Activated T-cell treated with anti-CD3 and anti-CD28 coated beads for 1 hour (primary cell): ENCODE data around the gene RBMS3.
"Not testable (repeated sequence)": the region's sequence is repeated elsewhere in the genome, so short reads cannot be mapped to it uniquely, and the experiment has no call there.

ENCODE experiments used
- DNase-seq: peaks from one replicate; pipeline ENCODE4 v3.0.0-alpha.2; 2020; ENCODE audit warnings: low read depth

RBMS3 gene

GRCh38 chr3:29385046-29385830 is 104.4 kb downstream of the RBMS3 start:
- no peak for DNase-seq

- DNase-seq = no peak
Observed at GRCh38 chr3:29389362-29389761, 108.5 kb downstream of the RBMS3 start.

GRCh38 chr3:29392625-29393388 is 111.9 kb downstream of the RBMS3 start:
- no peak for DNase-seq

GRCh38 chr3:29393946-29394345 is 113.1 kb downstream of the RBMS3 start:
- DNase-seq = not testable (repeated sequence)

- DNase-seq = no peak
Observed at GRCh38 chr3:29397406-29397805, 116.5 kb downstream of the RBMS3 start.

- DNase-seq = no peak
Observed at GRCh38 chr3:29398787-29399186, 117.9 kb downstream of the RBMS3 start.

GRCh38 chr3:29406291-29406832 is 125.5 kb downstream of the RBMS3 start:
- DNase-seq = no peak

GRCh38 chr3:29408676-29409075 is 127.8 kb downstream of the RBMS3 start:
- no peak for DNase-seq

GRCh38 chr3:29409409-29409808 is 128.5 kb downstream of the RBMS3 start:
- DNase-seq = no peak

GRCh38 chr3:29410220-29410619 is 129.3 kb downstream of the RBMS3 start:
- DNase-seq = no peak

- DNase-seq = no peak
Observed at GRCh38 chr3:29410660-29411405, 130.0 kb downstream of the RBMS3 start.

GRCh38 chr3:29412110-29412509 is 131.2 kb downstream of the RBMS3 start:
- DNase-seq = no peak

GRCh38 chr3:29414468-29415224 is 133.8 kb downstream of the RBMS3 start:
- no peak for DNase-seq

GRCh38 chr3:29415482-29416223 is 134.8 kb downstream of the RBMS3 start:
- DNase-seq = no peak

GRCh38 chr3:29416514-29416913 is 135.6 kb downstream of the RBMS3 start:
- no peak for DNase-seq

GRCh38 chr3:29420106-29420505 is 139.2 kb downstream of the RBMS3 start:
- no peak for DNase-seq

GRCh38 chr3:29426302-29427226 is 145.7 kb downstream of the RBMS3 start:
- DNase-seq = no peak

- DNase-seq = no peak
Observed at GRCh38 chr3:29427266-29428103, 146.6 kb downstream of the RBMS3 start.
